Kidney epithelial cell (primary cell): ENCODE results near the gene XRCC3. TPM values are rescaled to one million over a fixed set of nuclear protein-coding genes. Genes with fewer than 3 reads are reported as not detected.

Experiments
- DNase-seq: peaks from one replicate; pipeline ENCODE4 v3.0.0-alpha.2; 2010; ENCODE audit warnings: low read depth
- H3K27me3 ChIP-seq: 2 replicates; pipeline ENCODE4 v1.6.0; 2011; ENCODE audit warnings: low read length; ENCODE audit not compliant: control insufficient read depth, insufficient read depth
- H3K36me3 ChIP-seq: 2 replicates; pipeline ENCODE4 v1.5.1; 2011; ENCODE audit warnings: low read length; ENCODE audit not compliant: control insufficient read depth, insufficient read depth
- H3K4me3 ChIP-seq: 2 replicates; pipeline ENCODE4 v1.5.1; 2011; ENCODE audit warnings: low read depth, mild to moderate bottlenecking, control low read depth, low read length
- CTCF ChIP-seq: IDR thresholded peaks from 2 replicates; pipeline ENCODE4 v1.5.1; 2011; ENCODE audit warnings: mild to moderate bottlenecking, moderate library complexity, low read length, control low read depth, inconsistent platforms; ENCODE audit not compliant: insufficient read depth, poor library complexity, severe bottlenecking
- total RNA-seq: library from RNA; depleted of rRNA; stranded (reverse); fragments of >200 nt; gene quantifications from 2 replicates; pipeline ENCODE4 v1.2.3, GENCODE V29; 2015

Gene XRCC3
- total RNA-seq, 1 donor from 2014 or later: 10.4 TPM

GRCh38 chr14:103730490-103731035, 15.3 kb upstream of the XRCC3 start:
- Histone ChIP-seq H3K27me3 (no peaks in the 10 kb centered on the region), H3K4me3 (no peak overlapping the region), H3K36me3 (peaks cover 1% of the 10 kb centered on the region)
- TF ChIP-seq CTCF: no peak
- no peak for DNase-seq

GRCh38 chr14:103729496-103730448, 14.5 kb upstream of the XRCC3 start:
- H3K27me3 ChIP-seq: no peaks in the 10 kb centered on the region
- H3K36me3 ChIP-seq: peaks cover 1% of the 10 kb centered on the region
- no peak for TF ChIP-seq CTCF
- no peak for DNase-seq
- no peak overlapping the region for H3K4me3 ChIP-seq

GRCh38 chr14:103728721-103729120, 13.5 kb upstream of the XRCC3 start:
- Histone ChIP-seq H3K36me3 (peaks cover 1% of the 10 kb centered on the region), H3K27me3 (no peaks in the 10 kb centered on the region), H3K4me3 (no peak overlapping the region)
- no peak for TF ChIP-seq CTCF
- DNase-seq: no peak

- Histone ChIP-seq H3K36me3 (peaks cover 1% of the 10 kb centered on the region), H3K4me3 (no peak overlapping the region), H3K27me3 (no peaks in the 10 kb centered on the region)
- no peak for DNase-seq
- no peak for TF ChIP-seq CTCF
Measured at GRCh38 chr14:103728141-103728540, 12.9 kb upstream of the XRCC3 start.

GRCh38 chr14:103727313-103727980, 12.2 kb upstream of the XRCC3 start:
- Histone ChIP-seq H3K27me3 (no peaks in the 10 kb centered on the region), H3K36me3 (no peaks in the 10 kb centered on the region), H3K4me3 (no peak overlapping the region)
- no peak for DNase-seq
- no peak for TF ChIP-seq CTCF
